ENCODE results near the gene SUSD3. TPM values are rescaled to one million over a fixed set of nuclear protein-coding genes. Genes with fewer than 3 reads are reported as not detected.
A peak's percentile ranks its signal among the peaks of the same experiment; 100 is the strongest.

The SUSD3 gene
- total RNA-seq, 1 experiment from 2014 or later = 9.0 TPM

GRCh38 chr9:93026640-93027039 lies 31.9 kb upstream of the SUSD3 start:
- H3K23me2 ChIP-seq (ENCODE audit: insufficient read length, low read depth, low read length, poor library complexity, severe bottlenecking) = no peaks in the 10 kb centered on the region
- no peaks in the 10 kb centered on the region for H3K79me1 ChIP-seq (ENCODE audit: insufficient read depth, low read depth, low read length, poor library complexity, severe bottlenecking)
- H3K79me2 ChIP-seq (ENCODE audit: insufficient read depth, low read length) = no peaks in the 10 kb centered on the region
- no peaks in the 10 kb centered on the region for H4K20me1 ChIP-seq (ENCODE audit: control insufficient read depth, insufficient read depth, insufficient read length)
- Mint-ChIP-seq H3K9me3 (no peaks in the 10 kb centered on the region), H3K4me1 (peaks cover 5 to 8% of the 10 kb centered on the region in 2 experiments), H3K27ac (peak overlapping the region in 1 of 3 experiments; percentile 35; a peak in 1 of 7 replicates), H3K4me3 (no peak overlapping the region), H3K27me3 (ENCODE audit: low read depth) (no peaks in the 10 kb centered on the region), H3K36me3 (ENCODE audit: insufficient read depth in 1 of 3, low read depth in 3 of 3) (no peaks in the 10 kb centered on the region)
- no peak overlapping the region for H2BK5ac ChIP-seq (ENCODE audit: insufficient read length, low read length)
- no peak overlapping the region; the same call in 1 of the 2 replicates for H3K14ac ChIP-seq (ENCODE audit: insufficient read depth, low read length)
- no peak overlapping the region for H2BK120ac ChIP-seq (ENCODE audit: low read depth, low read length, poor library complexity, severe bottlenecking)
- H4K8ac ChIP-seq (replicated peaks; ENCODE audit: insufficient read length, low read depth, low read length) = no peak overlapping the region
- H3T11ph ChIP-seq (ENCODE audit: low read length) = no peak overlapping the region
- H3K56ac ChIP-seq (ENCODE audit: insufficient read length, low read depth, low read length) = no peak overlapping the region
- no peak overlapping the region for H2AK5ac ChIP-seq (ENCODE audit: insufficient read length, low read length)
- no peaks in the 10 kb centered on the region for H3K9me3 ChIP-seq (ENCODE audit: control insufficient read depth, low read depth, low read length)
- no peak for DNase-seq
- H2BK15ac ChIP-seq (ENCODE audit: low read depth, low read length) = no peak overlapping the region
- H2AFZ ChIP-seq (ENCODE audit: low read length) = no peak overlapping the region
- H4K5ac ChIP-seq (ENCODE audit: insufficient read length, low read depth, low read length) = no peak overlapping the region
- no peak overlapping the region for H4K91ac ChIP-seq (ENCODE audit: insufficient read length, low read depth, low read length)
- no peaks in the 10 kb centered on the region for H3K27me3 ChIP-seq (ENCODE audit: insufficient read depth, low read length)
- H2BK12ac ChIP-seq (ENCODE audit: insufficient read length, low read depth, low read length) = no peak overlapping the region
- no peak overlapping the region for H3K23ac ChIP-seq (ENCODE audit: insufficient read length, low read depth, low read length)
- no peak overlapping the region for H3K9ac ChIP-seq (ENCODE audit: extremely low read depth, insufficient read length, low read length)
- no peak overlapping the region for H3K4ac ChIP-seq (ENCODE audit: low read depth, low read length)
- H3K27ac ChIP-seq (ENCODE audit: insufficient read length, low read depth, low read length) = no peak overlapping the region
- WGBS (ENCODE audit: extremely low coverage, insufficient read length, low lambda C conversion rate) = no CpG with 5 or more reads among the region's 7 CpGs
- H3K18ac ChIP-seq (ENCODE audit: insufficient read length, low read depth, low read length) = no peak overlapping the region
- TF ChIP-seq CTCF (conservative IDR thresholded peaks at IDR 0.05) = no peak
- H3K4me1 ChIP-seq (ENCODE audit: insufficient read depth, low read length) = no peaks in the 10 kb centered on the region; the same call in 1 of the 2 replicates
- no peak overlapping the region for H2BK20ac ChIP-seq (ENCODE audit: low read depth, low read length, poor library complexity, severe bottlenecking)
- H3K4me2 ChIP-seq (ENCODE audit: insufficient read depth, insufficient read length, low read length) = no peak overlapping the region

All from H9 (cell line).